ENCODE measurements around the gene UBXN10.

GRCh38 chr1:20207546-20207945, 21.6 kb downstream of the UBXN10 start:
- TF ChIP-seq CTCF (IDR thresholded peaks at IDR 0.05) (no peak), EZH2 (IDR thresholded peaks at IDR 0.05) (no peak)

Measured in neural progenitor cell (in vitro differentiated cells).